HFF-Myc (cell line): Measurements from ENCODE around the gene STARD13.

Source experiments
- DNase-seq: peaks from one replicate; pipeline ENCODE4 v3.0.0-alpha.2; 2011; ENCODE audit warnings: low read depth; ENCODE audit errors: extremely low read depth
- H3K4me3 ChIP-seq: replicated peaks from 2 replicates; pipeline ENCODE4 v1.5.1; 2011; ENCODE audit warnings: low read depth, mild to moderate bottlenecking, control low read depth, low read length
- TF ChIP-seq, protein P1 (sequence below): IDR thresholded peaks from 2 replicates; pipeline ENCODE4 v1.5.1; 2012; ENCODE audit warnings: mild to moderate bottlenecking, low read depth, low read length, control low read depth; ENCODE audit errors: missing control alignments

The STARD13 gene

DNA sequence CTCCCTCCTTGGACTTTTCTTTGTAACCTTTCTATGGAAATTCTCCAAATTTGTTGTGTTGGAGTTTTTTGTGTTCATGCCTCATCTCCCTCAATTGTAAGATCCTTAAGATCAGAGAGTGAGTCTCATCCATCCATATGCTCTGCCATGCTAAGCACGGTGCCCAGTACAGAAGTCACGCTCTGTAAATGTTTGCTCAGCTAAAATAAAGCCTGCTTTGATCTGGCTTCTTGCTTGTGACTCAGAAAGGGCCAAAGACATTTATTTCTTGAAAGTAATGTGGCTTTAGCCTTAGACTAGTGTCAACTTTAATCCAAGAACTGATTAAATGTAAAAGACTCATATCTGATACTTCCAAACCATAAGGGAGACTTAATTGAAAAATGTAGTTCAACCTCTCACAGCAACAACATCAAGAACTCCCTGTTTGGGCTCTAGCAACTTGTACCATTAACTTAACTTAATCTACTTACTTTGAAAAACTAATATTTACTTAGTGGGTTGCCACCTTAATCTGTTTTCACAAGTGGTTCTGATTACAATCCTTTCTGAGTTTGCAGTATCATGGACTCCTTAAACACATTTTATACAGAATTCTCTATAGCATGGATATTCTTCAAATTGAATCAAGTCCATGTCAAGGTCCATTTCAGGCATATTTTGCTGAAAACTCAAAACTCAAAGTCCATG lies 169.1 kb downstream of the STARD13 start:
- no peak overlapping the region for H3K4me3 ChIP-seq
- no peak for DNase-seq
- TF ChIP-seq, protein P1, sequence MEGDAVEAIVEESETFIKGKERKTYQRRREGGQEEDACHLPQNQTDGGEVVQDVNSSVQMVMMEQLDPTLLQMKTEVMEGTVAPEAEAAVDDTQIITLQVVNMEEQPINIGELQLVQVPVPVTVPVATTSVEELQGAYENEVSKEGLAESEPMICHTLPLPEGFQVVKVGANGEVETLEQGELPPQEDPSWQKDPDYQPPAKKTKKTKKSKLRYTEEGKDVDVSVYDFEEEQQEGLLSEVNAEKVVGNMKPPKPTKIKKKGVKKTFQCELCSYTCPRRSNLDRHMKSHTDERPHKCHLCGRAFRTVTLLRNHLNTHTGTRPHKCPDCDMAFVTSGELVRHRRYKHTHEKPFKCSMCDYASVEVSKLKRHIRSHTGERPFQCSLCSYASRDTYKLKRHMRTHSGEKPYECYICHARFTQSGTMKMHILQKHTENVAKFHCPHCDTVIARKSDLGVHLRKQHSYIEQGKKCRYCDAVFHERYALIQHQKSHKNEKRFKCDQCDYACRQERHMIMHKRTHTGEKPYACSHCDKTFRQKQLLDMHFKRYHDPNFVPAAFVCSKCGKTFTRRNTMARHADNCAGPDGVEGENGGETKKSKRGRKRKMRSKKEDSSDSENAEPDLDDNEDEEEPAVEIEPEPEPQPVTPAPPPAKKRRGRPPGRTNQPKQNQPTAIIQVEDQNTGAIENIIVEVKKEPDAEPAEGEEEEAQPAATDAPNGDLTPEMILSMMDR, result no peak

DNA sequence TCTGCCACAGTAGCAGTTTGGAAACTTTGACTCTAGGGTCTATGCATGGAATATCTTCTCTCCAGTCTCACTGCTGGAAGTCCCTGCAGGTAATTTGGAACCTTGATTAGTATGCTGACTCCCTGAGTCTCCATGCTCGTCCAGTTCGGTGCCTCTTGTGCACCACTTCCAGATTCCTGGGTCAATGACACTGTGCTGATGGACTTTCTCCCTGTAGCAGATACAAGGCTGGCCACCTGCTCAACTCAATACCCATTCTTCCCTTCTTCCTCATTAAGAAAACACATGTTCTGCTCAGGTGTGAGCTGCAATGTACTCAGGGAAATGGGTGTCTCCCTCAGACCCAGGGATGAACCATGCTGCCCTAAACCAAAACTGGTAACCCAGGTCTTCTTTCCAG lies 170.3 kb downstream of the STARD13 start:
- DNase-seq, result no peak
- no peak overlapping the region for H3K4me3 ChIP-seq
- TF ChIP-seq, protein P1, result no peak

GRCh38 chr13:33114146-33114545 lies 171.4 kb downstream of the STARD13 start:
- TF ChIP-seq, protein P1, result no peak
- DNase-seq, result no peak
- no peak overlapping the region for H3K4me3 ChIP-seq

- H3K4me3 ChIP-seq, result no peak overlapping the region
- DNase-seq, result no peak
- TF ChIP-seq, protein P1, result no peak
Measured at GRCh38 chr13:33112766-33113165, 172.8 kb downstream of the STARD13 start.

DNA sequence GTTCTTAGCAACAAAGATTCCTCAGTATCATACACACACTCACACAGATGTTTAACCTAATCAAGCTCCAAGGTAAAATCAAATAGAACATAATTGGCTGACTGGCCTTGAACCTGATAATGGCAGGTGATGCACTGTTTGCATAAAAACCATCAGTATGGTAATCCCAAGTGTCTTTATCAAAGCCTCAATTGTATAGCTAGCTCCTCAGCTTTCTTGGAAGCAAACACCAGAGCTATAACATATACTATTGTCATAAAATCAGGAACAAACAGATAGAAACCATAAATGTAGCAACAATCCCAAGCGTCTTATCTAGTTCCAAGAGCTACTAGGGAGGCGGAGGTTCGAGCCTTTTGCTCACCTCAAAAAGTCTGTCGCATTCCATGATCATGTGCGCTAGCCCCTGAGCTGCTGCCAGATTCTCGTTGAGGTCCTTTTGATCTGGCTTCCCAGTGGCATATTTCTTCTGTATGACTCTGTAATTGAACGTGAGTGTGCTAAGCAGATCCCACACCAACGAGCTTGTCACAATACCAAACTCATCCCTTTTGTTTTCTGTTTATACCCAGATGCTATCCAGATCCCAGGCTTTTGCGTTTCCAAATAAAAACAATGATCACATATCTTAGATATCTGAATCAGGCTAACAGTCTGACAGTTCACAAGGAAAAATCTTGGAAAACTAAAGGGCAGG lies 174.0 kb downstream of the STARD13 start:
- no peak for DNase-seq
- no peak overlapping the region for H3K4me3 ChIP-seq
- TF ChIP-seq, protein P1, result no peak

- H3K4me3 ChIP-seq, result no peak overlapping the region
Measured at GRCh38 chr13:33110713-33111413, 174.7 kb downstream of the STARD13 start.

More at GRCh38 chr13:33110713-33111413, 174.7 kb downstream of the STARD13 start:
- TF ChIP-seq, protein P1, result no peak
- DNase-seq, result no peak
